SU-DHL-6 (cell line): ENCODE results near the gene RALGPS1.

Source experiments
- EZH2phosphoT487 ChIP-seq: fragments of 200-600 bp; sonication (generic), shearing (Covaris generic); conservative IDR thresholded peaks from 2 replicates; pipeline ENCODE4 v1.6.1; 2018; ENCODE audit warnings: mild to moderate bottlenecking, antibody characterized with exemption, low read length, moderate library complexity, mixed read lengths
- TF ChIP-seq, protein P1 (sequence below): fragments of 200-600 bp; sonication (generic); IDR thresholded peaks from one replicate; pipeline ENCODE4 v1.5.1; 2017; ENCODE audit warnings: antibody characterized with exemption, mild to moderate bottlenecking, low read length, moderate library complexity; ENCODE audit not compliant: insufficient read depth, poor library complexity, severe bottlenecking

GRCh38 chr9:127130235-127130634 lies 215.7 kb downstream of the RALGPS1 start:
- TF ChIP-seq, protein P1, sequence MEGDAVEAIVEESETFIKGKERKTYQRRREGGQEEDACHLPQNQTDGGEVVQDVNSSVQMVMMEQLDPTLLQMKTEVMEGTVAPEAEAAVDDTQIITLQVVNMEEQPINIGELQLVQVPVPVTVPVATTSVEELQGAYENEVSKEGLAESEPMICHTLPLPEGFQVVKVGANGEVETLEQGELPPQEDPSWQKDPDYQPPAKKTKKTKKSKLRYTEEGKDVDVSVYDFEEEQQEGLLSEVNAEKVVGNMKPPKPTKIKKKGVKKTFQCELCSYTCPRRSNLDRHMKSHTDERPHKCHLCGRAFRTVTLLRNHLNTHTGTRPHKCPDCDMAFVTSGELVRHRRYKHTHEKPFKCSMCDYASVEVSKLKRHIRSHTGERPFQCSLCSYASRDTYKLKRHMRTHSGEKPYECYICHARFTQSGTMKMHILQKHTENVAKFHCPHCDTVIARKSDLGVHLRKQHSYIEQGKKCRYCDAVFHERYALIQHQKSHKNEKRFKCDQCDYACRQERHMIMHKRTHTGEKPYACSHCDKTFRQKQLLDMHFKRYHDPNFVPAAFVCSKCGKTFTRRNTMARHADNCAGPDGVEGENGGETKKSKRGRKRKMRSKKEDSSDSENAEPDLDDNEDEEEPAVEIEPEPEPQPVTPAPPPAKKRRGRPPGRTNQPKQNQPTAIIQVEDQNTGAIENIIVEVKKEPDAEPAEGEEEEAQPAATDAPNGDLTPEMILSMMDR, result no peak
- no peak for TF ChIP-seq EZH2phosphoT487
